Stimulated activated naive CD8-positive, alpha-beta T cell treated with anti-CD3 and anti-CD28 coated beads, Interleukin-15, Interleukin-2, amounts not matched to agents 100 ng/mL and 50 ng/mL, for 24 hours (primary cell): ENCODE data around the gene TRMO.

Experiments
- H3K27ac Mint-ChIP-seq: one replicate; pipeline ENCODE4 v1.8.0; 2021; ENCODE audit warnings: mild to moderate bottlenecking, mixed read lengths
- H3K27me3 Mint-ChIP-seq: one replicate; pipeline ENCODE4 v1.8.0; 2021; ENCODE audit warnings: mixed read lengths
- H3K36me3 Mint-ChIP-seq: one replicate; pipeline ENCODE4 v1.8.0; 2021; ENCODE audit warnings: low read depth, mixed read lengths
- H3K4me1 Mint-ChIP-seq: one replicate; pipeline ENCODE4 v1.8.0; 2021; ENCODE audit warnings: low read depth, mixed read lengths
- H3K4me3 Mint-ChIP-seq: one replicate; pipeline ENCODE4 v1.8.0; 2021; ENCODE audit warnings: mild to moderate bottlenecking, mixed read lengths
- H3K9me3 Mint-ChIP-seq: one replicate; pipeline ENCODE4 v1.8.0; 2021; ENCODE audit warnings: mixed read lengths

Gene TRMO

DNA sequence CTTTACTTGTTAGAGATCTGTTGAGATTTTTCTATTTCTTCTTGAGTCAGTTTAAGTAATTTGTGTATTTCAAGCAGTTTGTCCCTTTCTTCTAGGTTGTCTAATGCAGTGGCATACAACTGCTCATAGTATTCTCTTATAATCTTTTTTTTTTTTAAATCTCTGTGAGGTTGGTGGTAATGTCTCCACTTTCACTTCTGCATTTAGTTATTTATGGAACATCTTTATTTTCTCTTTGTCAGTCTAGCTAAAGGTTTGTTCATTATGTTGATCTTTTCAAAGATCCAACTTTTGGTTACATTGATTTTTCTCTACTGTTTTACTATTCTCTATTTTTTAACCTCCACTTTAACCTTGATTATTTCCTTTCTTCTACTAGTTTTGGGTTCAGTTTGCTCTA, 55.5 kb downstream of the TRMO start:
- no peak overlapping the region for H3K27ac Mint-ChIP-seq
- H3K9me3 Mint-ChIP-seq: peaks cover 30% of the 10 kb centered on the region
- no peak overlapping the region for H3K4me3 Mint-ChIP-seq
- peaks cover 50% of the 10 kb centered on the region for H3K27me3 Mint-ChIP-seq
- peaks cover 16% of the 10 kb centered on the region for H3K36me3 Mint-ChIP-seq
- no peaks in the 10 kb centered on the region for H3K4me1 Mint-ChIP-seq

DNA sequence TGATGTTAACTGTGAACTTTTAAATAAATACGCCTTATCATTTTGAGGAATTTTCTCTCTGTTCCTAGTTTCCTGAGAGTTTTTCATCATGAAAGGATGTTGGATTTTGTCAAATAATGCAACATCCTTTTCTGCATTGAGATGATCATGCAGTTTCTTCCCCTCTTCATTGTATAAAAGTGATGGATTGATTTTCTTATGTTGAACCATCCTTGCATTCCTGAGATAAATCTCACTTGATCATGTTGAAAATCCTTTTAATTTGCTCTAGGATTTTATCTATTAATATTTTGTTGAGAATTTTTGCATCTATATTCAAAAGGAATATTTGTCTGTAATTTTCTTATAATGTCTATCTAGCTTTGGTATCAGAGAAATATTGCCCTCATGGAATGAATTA, 56.0 kb downstream of the TRMO start:
- Mint-ChIP-seq H3K27me3 (peaks cover 55% of the 10 kb centered on the region), H3K27ac (no peak overlapping the region), H3K9me3 (peaks cover 30% of the 10 kb centered on the region), H3K4me3 (no peak overlapping the region), H3K36me3 (peaks cover 16% of the 10 kb centered on the region), H3K4me1 (no peaks in the 10 kb centered on the region)

DNA sequence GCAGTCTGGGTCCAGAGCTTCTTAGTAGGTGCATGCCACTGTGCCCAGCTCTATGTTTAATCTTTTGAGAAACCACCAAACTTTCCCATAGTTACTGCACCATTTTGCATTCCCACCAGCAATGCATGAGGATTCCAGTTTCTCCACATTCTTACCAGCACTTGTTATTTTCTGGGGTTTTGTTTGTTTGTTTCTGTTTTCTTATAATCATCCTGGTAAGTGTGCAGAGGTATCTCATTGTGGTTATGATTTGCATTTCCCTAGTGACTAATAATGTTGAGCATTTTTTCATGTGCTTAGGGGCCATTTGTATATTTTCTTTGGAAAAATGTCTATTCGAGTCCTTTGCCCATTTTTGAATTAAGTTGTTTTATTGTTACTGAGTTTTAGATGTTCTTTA, 57.9 kb downstream of the TRMO start:
- H3K4me1 Mint-ChIP-seq: no peaks in the 10 kb centered on the region
- peaks cover 69% of the 10 kb centered on the region for H3K27me3 Mint-ChIP-seq
- peaks cover 16% of the 10 kb centered on the region for H3K36me3 Mint-ChIP-seq
- H3K27ac Mint-ChIP-seq: no peak overlapping the region
- H3K9me3 Mint-ChIP-seq: peaks cover 30% of the 10 kb centered on the region
- H3K4me3 Mint-ChIP-seq: no peak overlapping the region

DNA sequence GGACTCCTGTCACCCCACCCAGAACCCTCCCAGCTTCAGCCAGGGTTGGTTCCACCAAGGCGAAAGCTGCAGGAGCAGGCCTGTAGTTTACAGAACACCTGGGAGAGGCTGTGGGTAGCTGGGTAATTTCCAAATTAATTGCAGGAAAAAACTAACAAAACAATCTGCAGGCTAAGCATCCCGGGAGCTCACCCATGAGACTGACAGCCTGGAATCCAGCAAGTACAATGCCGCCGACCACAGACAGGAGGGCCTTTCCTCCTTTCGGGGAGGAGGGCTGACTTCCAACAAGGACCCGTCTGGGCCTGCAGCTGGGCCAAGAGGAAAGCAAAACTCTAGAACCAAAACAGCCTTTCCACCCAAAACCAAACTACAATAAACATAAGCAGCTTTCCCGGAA, 59.0 kb downstream of the TRMO start:
- Mint-ChIP-seq H3K9me3 (peaks cover 23% of the 10 kb centered on the region), H3K27ac (no peak overlapping the region), H3K36me3 (peaks cover 16% of the 10 kb centered on the region), H3K4me1 (peaks cover 4% of the 10 kb centered on the region), H3K27me3 (peaks cover 71% of the 10 kb centered on the region), H3K4me3 (no peak overlapping the region)

DNA sequence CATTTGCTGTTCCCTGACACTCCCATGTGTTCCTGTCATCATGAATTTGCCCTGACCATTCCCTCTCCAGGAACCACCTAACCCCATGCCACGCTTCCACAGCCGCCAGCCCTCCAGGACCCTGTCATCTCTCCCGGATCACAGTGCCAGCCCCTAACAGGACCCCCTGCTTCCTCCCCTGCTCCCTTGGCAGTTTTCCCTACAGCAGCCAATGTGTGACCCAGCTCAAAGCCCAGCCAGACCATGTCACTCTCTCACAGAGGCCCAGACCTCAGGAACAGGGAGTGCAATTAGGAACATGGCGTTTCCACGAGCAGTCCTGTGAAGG, 61.2 kb downstream of the TRMO start:
- Mint-ChIP-seq H3K36me3 (peaks cover 9% of the 10 kb centered on the region), H3K27me3 (peaks cover 83% of the 10 kb centered on the region), H3K9me3 (peaks cover 13% of the 10 kb centered on the region), H3K4me1 (peaks cover 13% of the 10 kb centered on the region), H3K4me3 (no peak overlapping the region), H3K27ac (no peak overlapping the region)

DNA sequence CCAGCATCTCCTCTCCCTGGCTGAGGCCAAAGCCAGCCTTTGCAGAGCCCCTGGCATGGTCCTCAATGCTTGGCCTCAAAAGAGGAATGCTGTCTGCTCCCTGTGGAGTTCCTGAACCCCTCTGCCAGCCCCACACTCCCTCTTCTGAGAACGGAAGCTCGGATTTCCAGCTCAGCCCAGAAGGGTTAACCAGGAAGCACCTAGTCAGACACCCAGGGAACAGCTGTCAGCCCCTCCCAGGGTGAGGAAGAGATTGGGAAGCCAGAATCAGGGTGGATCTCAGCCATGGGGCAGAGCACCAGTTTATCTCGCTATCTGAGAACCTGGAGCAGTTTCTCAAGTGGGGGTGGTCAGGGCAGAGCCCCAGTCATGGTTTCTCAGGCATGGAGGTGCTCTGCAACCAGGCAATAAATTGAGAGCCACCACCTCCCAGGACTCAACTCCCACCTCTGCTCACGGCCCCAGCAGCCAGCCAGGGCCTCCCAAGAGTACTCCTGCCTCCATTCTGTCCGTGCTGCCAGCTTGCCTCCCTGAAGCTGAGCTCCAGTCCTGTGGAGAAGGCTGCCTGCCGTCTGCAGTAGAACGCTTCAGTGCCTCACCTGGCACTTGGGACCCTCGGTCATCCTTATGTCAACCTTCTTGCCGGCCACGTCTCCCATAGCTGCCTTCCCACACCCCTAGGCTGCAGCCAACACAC, 61.7 kb downstream of the TRMO start:
- H3K27me3 Mint-ChIP-seq: peaks cover 83% of the 10 kb centered on the region
- no peak overlapping the region for H3K4me3 Mint-ChIP-seq
- H3K9me3 Mint-ChIP-seq: peaks cover 9% of the 10 kb centered on the region
- peaks cover 13% of the 10 kb centered on the region for H3K4me1 Mint-ChIP-seq
- H3K36me3 Mint-ChIP-seq: peaks cover 4% of the 10 kb centered on the region
- H3K27ac Mint-ChIP-seq: no peak overlapping the region

DNA sequence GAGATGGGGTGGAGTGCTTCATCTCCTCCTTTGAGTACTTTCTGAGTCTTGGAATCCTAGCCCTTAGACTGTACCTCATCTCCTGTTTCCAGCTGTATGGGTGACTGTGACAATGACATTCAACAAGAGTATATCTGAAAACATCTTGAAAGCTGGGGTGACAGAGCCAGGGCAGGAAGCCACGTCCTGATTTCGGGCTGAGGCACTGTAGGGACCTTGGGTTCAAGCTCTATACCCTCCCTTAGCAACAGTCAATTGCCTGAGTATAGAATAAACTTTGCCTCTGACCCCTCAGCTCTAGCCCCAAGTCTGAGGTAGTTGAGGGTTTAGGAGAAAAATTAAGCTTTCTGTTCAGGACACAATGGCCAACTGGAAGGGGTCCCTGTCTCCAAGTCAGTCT, 63.0 kb downstream of the TRMO start:
- no peaks in the 10 kb centered on the region for H3K36me3 Mint-ChIP-seq
- H3K4me1 Mint-ChIP-seq: peaks cover 18% of the 10 kb centered on the region
- no peaks in the 10 kb centered on the region for H3K9me3 Mint-ChIP-seq
- no peak overlapping the region for H3K27ac Mint-ChIP-seq
- H3K4me3 Mint-ChIP-seq: no peak overlapping the region
- H3K27me3 Mint-ChIP-seq: peaks cover 78% of the 10 kb centered on the region

DNA sequence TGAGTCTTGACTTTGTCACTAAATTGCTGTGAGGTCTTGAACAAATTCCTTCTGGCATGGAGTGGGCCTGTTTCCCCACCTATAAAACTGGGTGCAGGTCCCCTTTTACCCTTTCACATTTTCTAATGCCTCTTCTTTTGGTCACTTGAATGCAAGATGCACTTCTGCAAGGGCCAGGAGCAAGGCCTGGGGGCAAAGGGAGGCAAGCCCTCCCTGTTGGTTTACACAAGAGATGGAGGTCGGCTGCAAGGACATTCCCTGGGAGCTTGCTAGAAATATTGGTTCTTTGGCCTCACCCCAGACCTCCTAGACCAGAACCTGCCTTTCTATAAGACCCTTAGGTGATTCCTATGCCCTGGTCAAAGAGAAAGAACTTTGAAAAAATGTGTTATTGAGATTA, 63.5 kb downstream of the TRMO start:
- no peak overlapping the region for H3K4me3 Mint-ChIP-seq
- H3K36me3 Mint-ChIP-seq: no peaks in the 10 kb centered on the region
- peaks cover 79% of the 10 kb centered on the region for H3K27me3 Mint-ChIP-seq
- H3K27ac Mint-ChIP-seq: no peak overlapping the region
- no peaks in the 10 kb centered on the region for H3K9me3 Mint-ChIP-seq
- H3K4me1 Mint-ChIP-seq: peaks cover 21% of the 10 kb centered on the region

DNA sequence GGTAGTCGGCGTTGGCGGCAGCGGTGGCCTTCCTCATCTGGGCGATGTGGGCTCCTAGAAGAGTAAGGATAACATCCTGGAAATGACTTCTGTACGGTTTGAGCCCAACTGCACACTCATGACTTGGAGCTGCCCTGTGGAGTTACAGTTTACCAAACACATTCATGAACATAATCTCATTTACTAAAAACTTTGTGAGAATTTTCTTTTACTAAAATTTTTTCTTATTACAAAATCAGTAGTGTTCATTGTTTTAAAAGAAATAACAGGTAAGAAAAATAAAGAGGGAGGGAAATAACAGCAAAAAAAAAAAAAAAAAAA, 63.9 kb downstream of the TRMO start:
- H3K36me3 Mint-ChIP-seq: no peaks in the 10 kb centered on the region
- peaks cover 21% of the 10 kb centered on the region for H3K4me1 Mint-ChIP-seq
- no peak overlapping the region for H3K4me3 Mint-ChIP-seq
- no peaks in the 10 kb centered on the region for H3K9me3 Mint-ChIP-seq
- H3K27ac Mint-ChIP-seq: no peak overlapping the region
- H3K27me3 Mint-ChIP-seq: peaks cover 79% of the 10 kb centered on the region

DNA sequence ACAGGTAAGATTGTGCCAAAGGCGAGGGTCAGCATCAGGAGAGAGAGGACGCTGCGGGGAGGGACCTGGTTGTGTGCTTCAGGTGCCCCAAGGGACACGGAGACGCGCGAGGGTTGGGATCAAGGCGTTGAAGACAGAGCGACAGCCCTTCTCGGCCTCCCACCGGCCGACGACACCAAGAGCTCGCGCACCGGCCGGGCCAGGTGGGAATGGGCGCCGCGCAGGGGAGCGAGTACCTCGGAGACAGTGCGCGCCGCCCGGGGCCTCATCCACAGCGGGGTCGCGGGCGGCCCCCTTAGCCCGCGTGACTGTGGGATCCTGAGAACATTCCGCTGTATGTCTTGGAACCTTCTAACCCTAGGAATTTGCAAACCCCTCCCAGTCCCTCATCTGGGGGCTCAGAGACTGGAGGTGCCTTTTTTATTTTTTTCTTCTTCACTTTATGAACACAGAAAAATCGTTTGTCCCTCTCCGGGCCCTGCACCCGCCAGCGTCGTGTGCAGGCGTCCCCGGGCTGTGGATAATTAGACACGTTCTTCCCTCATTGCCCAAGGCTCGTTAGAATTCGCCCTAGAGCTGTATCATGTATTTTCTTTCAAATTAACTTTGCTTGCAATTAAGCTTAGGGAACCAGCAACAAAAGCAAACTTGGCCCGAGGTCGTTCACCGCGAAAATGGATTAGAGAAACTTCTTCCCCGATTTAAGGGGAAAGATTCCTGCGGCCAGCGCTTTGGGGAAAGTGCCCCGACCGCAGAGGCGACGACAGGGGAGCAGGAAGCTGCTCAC, 64.5 kb downstream of the TRMO start:
- peak overlapping the region; percentile 43 for H3K4me3 Mint-ChIP-seq
- no peaks in the 10 kb centered on the region for H3K36me3 Mint-ChIP-seq
- peaks cover 21% of the 10 kb centered on the region for H3K4me1 Mint-ChIP-seq
- H3K27me3 Mint-ChIP-seq: peaks cover 82% of the 10 kb centered on the region
- no peak overlapping the region for H3K27ac Mint-ChIP-seq
- H3K9me3 Mint-ChIP-seq: no peaks in the 10 kb centered on the region

DNA sequence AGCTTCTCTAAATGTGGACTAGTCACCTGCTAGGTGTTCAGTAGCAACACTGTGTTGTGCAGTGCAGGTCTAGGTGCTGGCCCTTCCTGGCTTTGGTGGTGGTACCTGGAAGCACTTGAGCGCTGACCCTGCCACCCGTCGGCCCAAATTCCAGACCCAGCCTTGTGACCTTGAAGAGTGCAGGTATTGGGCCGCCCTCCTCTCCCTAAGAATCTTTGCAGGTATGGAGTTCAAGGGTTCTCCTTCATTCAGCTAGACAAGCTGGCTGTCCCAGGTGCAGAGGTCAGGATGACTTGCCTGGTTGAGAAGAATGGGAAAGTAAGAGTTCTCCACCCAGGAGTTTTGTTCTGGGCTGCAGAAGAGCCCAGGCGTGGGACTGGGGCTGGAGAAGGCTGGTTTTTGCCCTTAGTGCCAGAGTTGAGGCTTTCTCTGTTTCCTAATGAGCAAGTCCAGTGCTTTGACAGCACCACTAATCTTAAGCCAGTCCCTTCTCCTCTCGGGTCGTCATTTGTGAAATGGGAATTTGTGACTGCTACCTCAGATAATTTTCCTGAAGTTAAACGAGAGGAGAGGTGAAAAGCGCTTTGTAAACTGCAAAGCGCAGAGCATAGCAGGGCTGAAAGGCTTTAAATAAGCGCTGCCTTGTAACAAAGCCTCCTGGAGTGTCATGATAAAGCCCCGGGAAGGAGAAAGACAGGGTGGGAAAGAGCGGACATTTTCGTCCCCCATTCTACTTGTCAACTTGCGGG, 65.3 kb downstream of the TRMO start:
- Mint-ChIP-seq H3K27me3 (peaks cover 83% of the 10 kb centered on the region), H3K27ac (no peak overlapping the region), H3K36me3 (no peaks in the 10 kb centered on the region), H3K4me1 (peaks cover 29% of the 10 kb centered on the region), H3K4me3 (peak overlapping the region; percentile 43), H3K9me3 (no peaks in the 10 kb centered on the region)

DNA sequence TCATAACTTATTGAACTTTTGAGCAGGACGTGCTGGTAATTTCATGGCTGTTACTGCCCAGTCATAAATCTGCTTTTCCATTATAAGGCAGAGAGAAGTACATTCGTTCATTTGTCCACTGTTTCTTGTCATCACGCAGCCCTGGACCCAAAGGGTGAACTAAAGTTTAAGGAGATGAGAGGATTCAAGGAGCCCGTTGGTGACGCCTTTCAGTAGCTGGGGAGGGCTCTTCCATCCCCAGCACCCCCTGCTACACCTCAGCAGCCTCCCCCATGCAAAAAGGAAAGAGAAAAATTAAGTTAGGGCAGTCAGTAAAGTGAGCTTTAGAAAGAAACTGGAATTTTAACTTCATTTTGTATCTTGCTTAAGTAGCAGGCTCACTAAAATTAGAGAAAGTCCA, 66.4 kb downstream of the TRMO start:
- H3K9me3 Mint-ChIP-seq: no peaks in the 10 kb centered on the region
- H3K27ac Mint-ChIP-seq: no peak overlapping the region
- H3K4me1 Mint-ChIP-seq: peaks cover 29% of the 10 kb centered on the region
- H3K36me3 Mint-ChIP-seq: no peaks in the 10 kb centered on the region
- peaks cover 83% of the 10 kb centered on the region for H3K27me3 Mint-ChIP-seq
- no peak overlapping the region for H3K4me3 Mint-ChIP-seq

DNA sequence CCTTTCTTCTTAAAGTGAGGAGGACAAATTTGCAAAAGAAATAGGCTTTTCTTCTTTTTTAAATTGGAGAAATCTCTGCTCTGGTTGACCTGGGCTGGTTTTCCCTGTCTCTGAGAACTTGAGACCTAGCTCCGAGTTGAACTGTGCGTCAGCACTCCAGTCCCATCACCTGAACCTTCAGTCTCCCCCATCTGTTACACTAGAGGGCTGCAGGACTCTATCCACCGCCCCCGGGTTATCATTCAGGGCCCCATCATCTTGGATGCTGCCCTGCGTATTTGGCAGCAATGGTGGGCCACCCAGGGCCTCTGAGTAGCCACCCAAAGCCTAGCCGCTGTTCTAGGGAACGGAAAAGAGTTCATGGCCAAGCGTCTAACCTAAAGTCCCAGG, 66.8 kb downstream of the TRMO start:
- Mint-ChIP-seq H3K4me1 (peaks cover 29% of the 10 kb centered on the region), H3K36me3 (no peaks in the 10 kb centered on the region), H3K4me3 (peak overlapping the region; percentile 41), H3K27me3 (peaks cover 85% of the 10 kb centered on the region), H3K9me3 (no peaks in the 10 kb centered on the region), H3K27ac (no peak overlapping the region)

DNA sequence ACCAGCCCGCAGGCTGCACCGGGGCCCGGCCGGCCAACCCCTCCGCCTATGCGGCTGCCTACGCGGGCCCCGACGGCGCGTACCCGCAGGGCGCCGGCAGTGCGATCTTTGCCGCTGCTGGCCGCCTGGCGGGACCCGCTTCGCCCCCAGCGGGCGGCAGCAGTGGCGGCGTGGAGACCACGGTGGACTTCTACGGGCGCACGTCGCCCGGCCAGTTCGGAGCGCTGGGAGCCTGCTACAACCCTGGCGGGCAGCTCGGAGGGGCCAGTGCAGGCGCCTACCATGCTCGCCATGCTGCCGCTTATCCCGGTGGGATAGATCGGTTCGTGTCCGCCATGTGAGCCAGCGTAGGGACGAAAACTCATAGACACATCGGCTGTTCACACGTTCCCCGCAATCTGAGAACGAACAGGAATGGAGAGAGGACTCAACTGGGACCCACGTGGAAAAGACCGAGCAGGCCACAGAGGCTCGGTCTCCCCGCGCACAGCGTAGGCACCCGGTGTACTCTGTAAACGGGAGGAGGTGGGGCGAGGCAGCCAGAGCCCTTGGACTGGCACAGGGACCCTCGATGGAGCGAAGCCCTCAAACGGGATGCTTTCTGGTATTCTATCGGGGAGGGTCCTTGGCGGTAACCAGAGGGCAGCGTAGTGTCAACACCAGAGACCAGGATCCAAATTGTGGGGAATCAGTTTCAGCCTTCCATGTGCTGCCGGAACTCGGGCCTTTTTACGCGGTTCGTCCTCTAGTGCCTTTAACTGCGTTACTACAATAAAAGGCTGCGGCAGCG, 67.4 kb downstream of the TRMO start:
- peaks cover 29% of the 10 kb centered on the region for H3K4me1 Mint-ChIP-seq
- H3K36me3 Mint-ChIP-seq: no peaks in the 10 kb centered on the region
- no peaks in the 10 kb centered on the region for H3K9me3 Mint-ChIP-seq
- H3K4me3 Mint-ChIP-seq: peak overlapping the region; percentile 41
- H3K27ac Mint-ChIP-seq: no peak overlapping the region
- peaks cover 85% of the 10 kb centered on the region for H3K27me3 Mint-ChIP-seq
